Activated CD4-positive, alpha-beta memory T cell treated with anti-CD3 and anti-CD28 coated beads, Interleukin-2, amount 10 ng/mL, durations not matched to agents 7 days and 5 days (primary cell): ENCODE data around the gene RAMP2. TPM values are rescaled to one million over a fixed set of nuclear protein-coding genes. Genes with fewer than 3 reads are reported as not detected.
A peak's percentile ranks its signal among the peaks of the same experiment; 100 is the strongest.

Source experiments
- CTCF ChIA-PET: fragments of 350-600 bp; sonication (Branson Sonifier 250); formaldehyde crosslinking; loops from one replicate; lab custom pipeline; 2021; ENCODE audit warnings: antibody characterized with exemption, inconsistent platforms; lab: Charles Lee
- POLR2A ChIA-PET: fragments of 350-600 bp; sonication (Branson Sonifier 250); formaldehyde crosslinking; loops from one replicate; lab custom pipeline; 2021; ENCODE audit warnings: antibody characterized with exemption; lab: Charles Lee
- DNase-seq: peaks from one replicate; pipeline ENCODE4 v3.0.0-alpha.2; 2020
- H3K27ac Mint-ChIP-seq: one replicate; pipeline ENCODE4 v1.8.0; 2021; ENCODE audit warnings: mild to moderate bottlenecking, mixed read lengths
- H3K27me3 Mint-ChIP-seq: one replicate; pipeline ENCODE4 v1.8.0; 2021; ENCODE audit warnings: mixed read lengths
- H3K36me3 Mint-ChIP-seq: one replicate; pipeline ENCODE4 v1.8.0; 2021; ENCODE audit warnings: low read depth, mixed read lengths
- H3K4me1 Mint-ChIP-seq: one replicate; pipeline ENCODE4 v1.8.0; 2021; ENCODE audit warnings: mixed read lengths
- H3K4me3 Mint-ChIP-seq: one replicate; pipeline ENCODE4 v1.8.0; 2021; ENCODE audit warnings: mild to moderate bottlenecking, mixed read lengths
- H3K9me3 Mint-ChIP-seq: one replicate; pipeline ENCODE4 v1.8.0; 2021; ENCODE audit warnings: mixed read lengths
- total RNA-seq, 2 experiments: library from RNA; stranded (reverse); gene quantifications; one replicate each; pipeline ENCODE4 v1.2.3, GENCODE V29; 2021

Gene RAMP2
- total RNA-seq, 2 experiments from 2014 or later, result not detected

DNA sequence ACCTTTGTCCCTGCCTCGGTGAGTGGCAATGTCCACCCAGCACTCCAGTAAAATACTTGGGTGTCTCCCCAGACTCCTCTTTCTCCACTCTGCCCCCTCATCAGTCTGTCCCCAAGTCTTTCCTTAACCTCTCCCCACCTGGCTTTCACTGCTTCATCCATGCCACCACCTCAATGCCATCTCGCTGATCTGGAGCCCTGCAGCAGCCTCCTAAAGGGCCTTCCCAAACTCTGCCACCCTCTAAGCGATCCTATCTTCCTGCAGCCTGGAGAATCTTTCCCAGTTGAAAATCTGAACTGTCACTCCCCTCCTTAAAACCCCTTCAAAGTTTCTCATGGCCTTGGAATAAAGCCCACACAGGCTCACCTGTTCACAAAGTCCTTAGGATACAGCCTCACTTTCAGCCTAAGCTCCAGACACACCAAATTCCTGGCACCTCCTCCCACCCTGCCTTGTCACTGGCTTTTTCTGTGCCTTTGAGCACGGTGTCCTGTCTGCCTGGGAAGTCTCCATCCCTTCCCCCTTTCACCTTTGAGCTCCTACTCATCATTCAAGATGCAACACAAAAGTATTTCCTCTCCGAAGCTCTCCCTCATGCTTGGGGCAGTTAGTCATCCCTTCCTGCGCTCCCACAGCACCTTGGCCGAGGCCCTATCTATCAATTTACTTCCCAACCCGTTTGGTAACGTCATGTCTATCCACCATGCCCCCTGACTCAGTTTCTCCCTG is 22.2 kb downstream of the RAMP2 start:
- H3K4me1 Mint-ChIP-seq, result peaks cover 15% of the 10 kb centered on the region
- peaks cover 65% of the 10 kb centered on the region for H3K27me3 Mint-ChIP-seq
- no peak overlapping the region for H3K4me3 Mint-ChIP-seq
- no peak for DNase-seq
- ChIA-PET POLR2A (interaction anchor here (1.3 kb wide), 1 partner anchor 9 kb away, joined by 5 read pairs; no protein-coding TSS in a partner anchor), CTCF (interaction anchor here (1.0 kb wide), 1 partner anchor 20 kb away, joined by 3 read pairs; no protein-coding TSS in a partner anchor)
- H3K27ac Mint-ChIP-seq, result no peak overlapping the region
- H3K9me3 Mint-ChIP-seq, result no peaks in the 10 kb centered on the region
- H3K36me3 Mint-ChIP-seq, result peaks cover 27% of the 10 kb centered on the region

DNA sequence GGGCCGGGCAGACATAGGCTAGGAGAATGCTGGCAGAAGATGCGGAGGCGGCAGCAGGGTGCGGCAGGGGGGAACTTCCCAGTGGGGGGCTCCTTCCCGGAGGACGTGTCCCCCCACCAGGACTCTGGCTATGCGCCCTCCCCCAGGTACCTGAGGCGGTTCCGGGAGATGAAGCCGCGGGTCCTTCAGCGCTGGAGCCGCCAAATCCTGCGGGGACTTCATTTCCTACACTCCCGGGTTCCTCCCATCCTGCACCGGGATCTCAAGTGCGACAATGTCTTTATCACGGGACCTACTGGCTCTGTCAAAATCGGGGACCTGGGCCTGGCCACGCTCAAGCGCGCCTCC is 22.7 kb downstream of the RAMP2 start:
- no peak for DNase-seq
- Mint-ChIP-seq H3K36me3 (peaks cover 22% of the 10 kb centered on the region), H3K4me1 (peaks cover 15% of the 10 kb centered on the region), H3K4me3 (no peak overlapping the region), H3K27ac (no peak overlapping the region), H3K27me3 (peaks cover 68% of the 10 kb centered on the region), H3K9me3 (no peaks in the 10 kb centered on the region)
- CTCF ChIA-PET, result interaction anchor here (1.0 kb wide), 1 partner anchor 20 kb away, joined by 3 read pairs; no protein-coding TSS in a partner anchor
- POLR2A ChIA-PET, result interaction anchor here (1.3 kb wide), 1 partner anchor 10 kb away, joined by 5 read pairs; no protein-coding TSS in a partner anchor

DNA sequence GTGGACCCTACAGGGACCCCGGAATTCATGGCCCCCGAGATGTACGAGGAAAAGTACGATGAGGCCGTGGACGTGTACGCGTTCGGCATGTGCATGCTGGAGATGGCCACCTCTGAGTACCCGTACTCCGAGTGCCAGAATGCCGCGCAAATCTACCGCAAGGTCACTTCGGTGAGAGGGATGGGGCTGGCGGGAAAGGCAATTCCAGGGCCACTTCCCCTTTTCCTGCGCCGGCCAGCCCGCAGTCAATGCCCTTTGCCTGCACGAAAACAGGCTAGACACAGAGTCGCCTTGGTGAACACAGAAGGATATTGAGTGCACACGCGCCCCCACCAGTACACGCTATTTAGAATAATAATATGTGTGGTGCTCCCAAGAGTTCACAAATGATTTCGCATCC is 23.4 kb downstream of the RAMP2 start:
- Mint-ChIP-seq H3K36me3 (peaks cover 15% of the 10 kb centered on the region), H3K4me3 (no peak overlapping the region), H3K9me3 (no peaks in the 10 kb centered on the region), H3K27me3 (peaks cover 68% of the 10 kb centered on the region), H3K27ac (no peak overlapping the region), H3K4me1 (peaks cover 15% of the 10 kb centered on the region)
- POLR2A ChIA-PET, result interaction anchor here (2.1 kb wide), 1 partner anchor 11 kb away, joined by 8 read pairs; the partner anchor contains the start of gene VPS25
- CTCF ChIA-PET, result no interaction called here
- no peak for DNase-seq

DNA sequence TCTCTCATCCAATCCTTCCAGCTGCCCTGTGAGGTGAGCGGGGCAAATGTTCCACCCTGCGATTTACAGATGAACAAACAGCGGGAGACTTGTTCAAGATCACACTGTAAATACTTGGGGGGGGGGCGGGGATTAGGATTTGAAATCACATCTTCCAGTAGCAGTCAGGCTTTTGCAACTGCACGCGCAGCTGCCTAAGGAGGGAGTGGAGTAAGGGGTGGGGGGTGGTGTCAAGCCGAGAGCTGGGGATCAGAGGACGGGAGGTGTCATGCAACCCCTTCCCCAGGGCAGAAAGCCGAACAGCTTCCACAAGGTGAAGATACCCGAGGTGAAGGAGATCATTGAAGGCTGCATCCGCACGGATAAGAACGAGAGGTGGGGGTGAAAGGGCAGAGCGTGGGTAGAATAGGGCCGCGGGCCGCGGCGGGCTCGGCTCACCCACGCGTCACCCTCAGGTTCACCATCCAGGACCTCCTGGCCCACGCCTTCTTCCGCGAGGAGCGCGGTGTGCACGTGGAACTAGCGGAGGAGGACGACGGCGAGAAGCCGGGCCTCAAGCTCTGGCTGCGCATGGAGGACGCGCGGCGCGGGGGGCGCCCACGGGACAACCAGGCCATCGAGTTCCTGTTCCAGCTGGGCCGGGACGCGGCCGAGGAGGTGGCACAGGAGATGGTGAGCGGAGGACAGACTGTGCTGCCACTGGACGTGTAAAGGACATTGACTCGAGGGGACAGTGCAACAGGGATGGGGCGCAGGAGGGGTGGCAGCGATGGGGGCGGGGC is 24.0 kb downstream of the RAMP2 start:
- peaks cover 14% of the 10 kb centered on the region for H3K4me1 Mint-ChIP-seq
- H3K4me3 Mint-ChIP-seq, result no peak overlapping the region
- peaks cover 10% of the 10 kb centered on the region for H3K36me3 Mint-ChIP-seq
- POLR2A ChIA-PET, result interaction anchor here (1.2 to 2.1 kb wide), 2 partner anchors 12 to 144 kb away, joined by 3 to 8 read pairs; partner anchors contain the start of gene VPS25
- CTCF ChIA-PET, result no interaction called here
- DNase-seq, result no peak
- no peak overlapping the region for H3K27ac Mint-ChIP-seq
- peaks cover 71% of the 10 kb centered on the region for H3K27me3 Mint-ChIP-seq
- no peaks in the 10 kb centered on the region for H3K9me3 Mint-ChIP-seq

DNA sequence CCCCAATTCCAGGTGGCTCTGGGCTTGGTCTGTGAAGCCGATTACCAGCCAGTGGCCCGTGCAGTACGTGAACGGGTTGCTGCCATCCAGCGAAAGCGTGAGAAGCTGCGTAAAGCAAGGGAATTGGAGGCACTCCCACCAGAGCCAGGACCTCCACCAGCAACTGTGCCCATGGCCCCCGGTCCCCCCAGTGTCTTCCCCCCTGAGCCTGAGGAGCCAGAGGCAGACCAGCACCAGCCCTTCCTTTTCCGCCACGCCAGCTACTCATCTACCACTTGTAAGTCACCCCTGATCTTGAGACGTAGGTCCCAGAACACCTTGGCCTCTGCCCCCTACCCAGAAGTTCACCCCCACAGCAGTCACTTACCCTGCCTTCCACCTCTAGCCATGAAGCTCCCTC is 26.2 kb downstream of the RAMP2 start:
- ChIA-PET CTCF (interaction anchor here (1.8 kb wide), 1 partner anchor 24 kb away, joined by 6 read pairs; no protein-coding TSS in a partner anchor), POLR2A (interaction anchor here (1.1 to 1.6 kb wide), 2 partner anchors 11 to 13 kb away, joined by 3 read pairs; partner anchors contain the start of gene COA3)
- DNase-seq, result no peak
- Mint-ChIP-seq H3K9me3 (no peaks in the 10 kb centered on the region), H3K27ac (no peak overlapping the region), H3K4me1 (peaks cover 14% of the 10 kb centered on the region), H3K4me3 (no peak overlapping the region), H3K36me3 (peaks cover 8% of the 10 kb centered on the region), H3K27me3 (peaks cover 70% of the 10 kb centered on the region)

DNA sequence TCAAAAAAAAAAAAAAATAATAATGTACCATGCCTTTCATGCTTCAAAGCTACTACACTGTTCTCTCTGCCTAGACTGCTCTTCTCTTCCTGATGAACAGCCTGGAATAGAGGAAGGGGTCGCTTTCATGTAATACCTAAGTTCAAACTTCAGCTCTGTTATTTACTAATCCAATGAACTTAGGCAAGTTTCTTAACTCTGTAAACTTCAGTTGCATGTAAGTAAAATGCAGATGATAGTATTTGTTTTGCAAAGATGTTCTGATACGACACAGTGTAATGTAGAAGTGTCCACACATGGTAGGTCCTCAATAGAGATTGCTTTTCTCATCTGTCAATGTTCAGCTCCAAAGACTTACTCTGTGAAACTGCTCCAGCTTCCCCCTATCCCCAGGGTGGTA is 30.9 kb downstream of the RAMP2 start:
- no peaks in the 10 kb centered on the region for H3K9me3 Mint-ChIP-seq
- ChIA-PET POLR2A (interaction anchor here (1.0 kb wide), 2 partner anchors 32 to 69 kb away, joined by 3 read pairs; partner anchors contain the start of gene BECN1), CTCF (interaction anchor here (0.7 to 1.2 kb wide), 2 partner anchors 25 to 32 kb away, joined by 3 read pairs; partner anchors contain the start of gene BECN1)
- no peak for DNase-seq
- H3K4me1 Mint-ChIP-seq, result peaks cover 8% of the 10 kb centered on the region
- H3K27me3 Mint-ChIP-seq, result peaks cover 27% of the 10 kb centered on the region
- no peak overlapping the region for H3K4me3 Mint-ChIP-seq
- H3K27ac Mint-ChIP-seq, result no peak overlapping the region
- H3K36me3 Mint-ChIP-seq, result peaks cover 6% of the 10 kb centered on the region

DNA sequence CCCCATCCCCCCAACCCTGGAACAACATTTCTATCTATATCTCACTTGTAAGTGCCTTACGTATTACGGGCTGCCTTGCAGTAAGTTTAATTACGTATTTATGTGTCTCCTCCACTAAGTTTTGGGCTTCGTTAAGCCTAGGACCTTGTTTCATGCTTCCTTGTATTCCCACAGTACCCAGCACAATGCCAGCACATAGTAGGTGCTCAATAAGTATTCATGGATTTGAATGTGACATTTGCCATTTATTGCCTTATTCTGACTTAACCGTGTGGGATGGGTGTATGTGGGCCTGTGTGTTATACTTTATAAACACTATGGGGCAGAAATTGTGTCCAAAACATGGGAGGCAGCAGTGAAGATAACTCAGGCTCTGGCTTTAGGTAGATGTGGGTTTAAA is 31.5 kb downstream of the RAMP2 start:
- no peak overlapping the region for H3K4me3 Mint-ChIP-seq
- no peaks in the 10 kb centered on the region for H3K9me3 Mint-ChIP-seq
- ChIA-PET CTCF (interaction anchor here (0.7 to 1.2 kb wide), 2 partner anchors 32 to 602 kb away, joined by 3 read pairs; partner anchors contain the start of gene BECN1), POLR2A (interaction anchor here (1.0 kb wide), 1 partner anchor 70 kb away, joined by 3 read pairs; no protein-coding TSS in a partner anchor)
- H3K4me1 Mint-ChIP-seq, result peaks cover 13% of the 10 kb centered on the region
- H3K27me3 Mint-ChIP-seq, result peaks cover 21% of the 10 kb centered on the region
- no peak for DNase-seq
- no peak overlapping the region for H3K27ac Mint-ChIP-seq
- H3K36me3 Mint-ChIP-seq, result peaks cover 6% of the 10 kb centered on the region

DNA sequence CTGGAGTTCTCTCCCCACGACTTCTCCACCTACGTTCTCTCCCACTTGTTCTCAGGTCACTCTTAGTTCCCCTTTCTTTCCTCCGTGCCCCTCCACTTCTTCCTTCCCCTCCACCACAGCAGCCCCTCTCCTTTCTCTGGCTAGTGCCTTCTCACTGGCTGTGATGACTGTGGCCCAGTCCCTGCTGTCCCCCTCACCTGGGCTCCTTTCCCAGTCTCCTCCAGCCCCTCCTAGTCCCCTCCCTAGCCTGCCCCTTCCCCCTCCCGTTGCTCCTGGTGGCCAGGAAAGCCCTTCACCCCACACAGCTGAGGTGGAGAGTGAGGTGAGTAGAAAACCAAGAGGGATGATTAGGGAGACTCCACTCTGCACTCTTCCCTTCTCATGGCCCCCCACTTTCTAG is 34.0 kb downstream of the RAMP2 start:
- Mint-ChIP-seq H3K27me3 (peaks cover 10% of the 10 kb centered on the region), H3K4me3 (no peak overlapping the region), H3K4me1 (peaks cover 24% of the 10 kb centered on the region), H3K36me3 (peaks cover 9% of the 10 kb centered on the region), H3K27ac (no peak overlapping the region), H3K9me3 (no peaks in the 10 kb centered on the region)
- ChIA-PET CTCF (no interaction called here), POLR2A (no interaction called here)
- DNase-seq, result no peak

DNA sequence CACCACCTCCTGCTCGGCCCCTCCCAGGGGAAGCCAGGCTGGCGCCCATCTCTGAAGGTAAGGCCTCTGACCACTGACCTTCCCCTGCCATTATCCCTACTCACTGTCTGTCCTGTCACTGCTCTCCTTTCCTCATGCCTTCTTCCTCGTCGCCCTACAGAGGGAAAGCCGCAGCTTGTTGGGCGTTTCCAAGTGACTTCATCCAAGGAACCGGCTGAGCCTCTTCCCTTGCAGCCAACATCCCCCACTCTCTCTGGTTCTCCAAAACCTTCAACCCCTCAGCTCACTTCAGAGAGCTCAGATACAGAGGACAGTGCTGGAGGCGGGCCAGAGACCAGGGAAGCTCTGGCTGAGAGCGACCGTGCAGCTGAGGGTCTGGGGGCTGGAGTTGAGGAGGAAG is 34.4 kb downstream of the RAMP2 start:
- peaks cover 9% of the 10 kb centered on the region for H3K36me3 Mint-ChIP-seq
- POLR2A ChIA-PET, result no interaction called here
- H3K27me3 Mint-ChIP-seq, result peaks cover 8% of the 10 kb centered on the region
- peaks cover 24% of the 10 kb centered on the region for H3K4me1 Mint-ChIP-seq
- H3K9me3 Mint-ChIP-seq, result no peaks in the 10 kb centered on the region
- DNase-seq, result no peak
- CTCF ChIA-PET, result no interaction called here
- no peak overlapping the region for H3K27ac Mint-ChIP-seq
- H3K4me3 Mint-ChIP-seq, result no peak overlapping the region

DNA sequence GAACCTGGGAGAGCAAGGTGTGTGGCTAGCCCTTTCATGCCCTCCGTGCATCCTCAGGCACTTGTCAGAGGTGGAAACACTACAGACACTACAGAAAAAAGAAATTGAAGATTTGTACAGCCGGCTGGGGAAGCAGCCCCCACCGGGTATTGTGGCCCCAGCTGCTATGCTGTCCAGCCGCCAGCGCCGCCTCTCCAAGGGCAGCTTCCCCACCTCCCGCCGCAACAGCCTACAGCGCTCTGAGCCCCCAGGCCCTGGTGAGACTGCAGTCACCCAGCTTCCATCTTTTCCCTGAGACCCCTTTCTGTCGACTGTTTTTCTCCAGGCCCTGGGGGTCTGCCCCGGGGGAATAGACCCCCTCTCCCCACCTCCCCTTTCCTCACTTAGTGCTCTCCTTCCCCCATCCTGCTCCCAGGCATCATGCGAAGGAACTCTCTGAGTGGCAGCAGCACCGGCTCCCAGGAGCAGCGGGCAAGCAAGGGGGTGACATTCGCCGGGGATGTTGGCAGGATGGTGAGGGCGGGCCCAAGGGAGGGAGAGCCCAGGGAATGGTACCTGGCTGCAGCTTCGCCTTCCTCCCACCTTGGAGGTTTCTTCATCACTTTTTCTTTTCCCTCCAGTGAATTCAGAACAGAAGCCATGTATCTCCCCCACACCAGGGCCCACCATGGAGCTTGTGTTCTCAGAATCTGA is 35.2 kb downstream of the RAMP2 start:
- no peak overlapping the region for H3K4me3 Mint-ChIP-seq
- H3K27ac Mint-ChIP-seq, result no peak overlapping the region
- POLR2A ChIA-PET, result no interaction called here
- DNase-seq, result no peak
- CTCF ChIA-PET, result no interaction called here
- no peaks in the 10 kb centered on the region for H3K9me3 Mint-ChIP-seq
- peaks cover 24% of the 10 kb centered on the region for H3K4me1 Mint-ChIP-seq
- peaks cover 5% of the 10 kb centered on the region for H3K27me3 Mint-ChIP-seq
- peaks cover 9% of the 10 kb centered on the region for H3K36me3 Mint-ChIP-seq

DNA sequence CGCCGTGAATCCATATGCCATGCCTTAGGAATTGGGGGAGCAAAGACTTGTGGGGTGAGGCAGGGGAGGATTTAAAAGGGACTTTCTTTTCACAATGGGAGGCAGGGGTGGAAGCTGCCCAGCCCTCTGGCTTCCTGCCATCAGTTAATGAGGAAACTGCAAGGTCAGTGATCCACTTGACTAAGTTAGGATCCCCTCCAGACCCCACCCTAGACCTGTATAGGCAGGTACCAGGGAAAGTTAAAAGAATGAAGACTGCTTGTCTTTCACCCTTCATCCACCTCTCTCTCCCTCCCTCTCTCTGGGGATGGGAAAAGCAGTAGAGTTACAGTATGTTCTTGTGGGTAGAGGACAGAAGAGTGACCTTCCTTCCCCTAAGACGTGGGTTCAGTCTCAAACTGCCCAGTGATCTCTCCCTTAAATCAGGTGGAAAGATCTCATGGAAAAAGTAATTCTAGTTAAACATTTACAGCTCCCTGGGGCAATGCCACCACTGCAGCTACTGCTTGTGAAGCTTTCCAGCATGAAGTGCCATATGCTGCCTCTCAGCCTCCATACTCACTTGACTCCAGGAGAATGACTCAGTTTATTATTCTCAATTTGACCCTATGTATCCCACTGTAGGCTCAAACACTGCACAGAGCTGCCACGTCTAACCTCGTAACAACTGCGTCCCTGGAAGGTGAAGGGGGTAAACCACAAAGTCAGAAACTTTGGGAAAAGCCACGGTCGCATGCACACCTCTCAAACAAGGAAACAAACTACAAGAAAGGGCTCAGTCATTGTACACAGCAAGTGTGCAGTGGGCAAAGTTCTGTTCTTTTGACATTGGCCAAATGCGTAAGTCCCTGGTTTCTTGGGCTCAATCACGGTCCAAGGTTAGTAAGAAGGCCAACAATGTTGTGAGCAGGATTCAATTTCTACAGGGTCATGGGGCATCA is 36.3 kb downstream of the RAMP2 start:
- H3K9me3 Mint-ChIP-seq, result no peaks in the 10 kb centered on the region
- H3K4me1 Mint-ChIP-seq, result peaks cover 24% of the 10 kb centered on the region
- no peak for DNase-seq
- ChIA-PET CTCF (interaction anchor here (1.3 kb wide), 1 partner anchor 25 kb away, joined by 5 read pairs; no protein-coding TSS in a partner anchor), POLR2A (interaction anchor here (1.1 to 2.5 kb wide), 4 partner anchors 11 to 327 kb away, joined by 3 to 9 read pairs (median 4); partner anchors contain the start of genes BECN1 and BRCA1)
- peaks cover 10% of the 10 kb centered on the region for H3K27me3 Mint-ChIP-seq
- peak overlapping the region; percentile 91 for H3K4me3 Mint-ChIP-seq
- peaks cover 9% of the 10 kb centered on the region for H3K36me3 Mint-ChIP-seq
- no peak overlapping the region for H3K27ac Mint-ChIP-seq
